Activated CD4-positive, alpha-beta T cell treated with anti-CD3 and anti-CD28 coated beads for 36 hours (primary cell): ENCODE results near the gene DPYD. TPM values are rescaled to one million over a fixed set of nuclear protein-coding genes. Genes with fewer than 3 reads are reported as not detected.

ENCODE experiments used
- ATAC-seq: fragments of 200-7000 bp; cut with Tn5 transposase; one replicate; pipeline ENCODE4 v1.10.0; 2021; ENCODE audit warnings: mild to moderate bottlenecking, moderate library complexity
- CTCF ChIA-PET: fragments of 350-600 bp; sonication (Branson Sonifier 250); formaldehyde crosslinking; loops from one replicate; lab custom pipeline; 2021; ENCODE audit warnings: antibody characterized with exemption; lab: Charles Lee
- POLR2A ChIA-PET: fragments of 350-600 bp; sonication (Branson Sonifier 250); formaldehyde crosslinking; loops from one replicate; lab custom pipeline; 2021; ENCODE audit warnings: antibody characterized with exemption, inconsistent platforms; lab: Charles Lee
- DNase-seq: peaks from one replicate; pipeline ENCODE4 v3.0.0-alpha.2; 2020
- H3K27ac Mint-ChIP-seq: one replicate; pipeline ENCODE4 v1.8.0; 2021; ENCODE audit warnings: mixed read lengths
- H3K27me3 Mint-ChIP-seq: one replicate; pipeline ENCODE4 v1.8.0; 2021; ENCODE audit warnings: mixed read lengths
- H3K36me3 Mint-ChIP-seq: one replicate; pipeline ENCODE4 v1.8.0; 2021; ENCODE audit warnings: low read depth, mixed read lengths
- H3K4me1 Mint-ChIP-seq: one replicate; pipeline ENCODE4 v1.8.0; 2021; ENCODE audit warnings: mixed read lengths
- H3K4me3 Mint-ChIP-seq: one replicate; pipeline ENCODE4 v1.8.0; 2021; ENCODE audit warnings: mild to moderate bottlenecking, moderate library complexity, mixed read lengths
- H3K9me3 Mint-ChIP-seq: one replicate; pipeline ENCODE4 v1.8.0; 2021; ENCODE audit warnings: low read depth, mixed read lengths
- intact Hi-C, 2 experiments: fragments of 100-400 bp; cut with DNase I in 1 of 2; cut with micrococcal nuclease in 1 of 2; formaldehyde crosslinking; loops; one replicate each; pipeline versions ENCODE4 v1.14.2 to v1.15.1; 2022 to 2024; cut with DNase I, micrococcal nuclease
- total RNA-seq, 2 experiments: library from RNA; stranded (reverse); gene quantifications; one replicate each; pipeline ENCODE4 v1.2.3, GENCODE V29; 2021

DPYD gene
- total RNA-seq, 2 experiments from 2014 or later, result 6.8 to 7.1 TPM

DNA sequence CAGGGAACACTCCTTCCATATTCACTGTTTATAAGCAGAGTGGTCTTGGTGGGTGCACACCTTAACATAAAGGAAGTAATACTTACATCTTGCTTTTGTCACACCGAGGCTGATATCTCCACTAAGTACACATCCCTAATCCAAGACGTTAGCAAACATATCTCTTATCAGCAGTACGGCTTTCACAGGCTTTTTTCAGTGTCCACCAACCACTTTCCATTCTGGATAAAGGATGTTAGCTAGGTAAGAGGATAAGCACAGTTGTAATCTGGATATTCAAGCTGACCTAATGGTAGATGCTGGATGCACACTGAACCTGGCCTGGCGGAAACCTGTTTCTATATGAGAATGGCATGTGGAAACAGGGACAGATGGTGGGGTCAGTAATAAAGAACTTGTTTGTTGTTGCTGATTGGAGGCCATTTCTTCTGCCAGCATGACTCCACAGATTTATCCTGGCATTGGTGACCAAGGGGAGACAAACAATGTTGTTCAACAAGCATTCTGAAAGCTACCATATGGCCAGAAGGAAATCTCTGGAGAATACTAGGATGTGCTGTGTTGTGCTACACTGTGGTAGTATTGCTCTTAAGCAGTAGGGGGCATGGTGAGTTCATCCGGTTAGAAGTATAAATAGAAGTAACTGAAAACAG lies 782.8 kb downstream of the DPYD start:
- ATAC-seq, result peak; percentile 83
- Mint-ChIP-seq H3K4me3 (no peak overlapping the region), H3K27me3 (no peaks in the 10 kb centered on the region), H3K27ac (no peak overlapping the region), H3K4me1 (no peaks in the 10 kb centered on the region), H3K36me3 (no peaks in the 10 kb centered on the region), H3K9me3 (no peaks in the 10 kb centered on the region)
- intact Hi-C loops, result loop anchor here (1.0 to 5.0 kb wide), 4 partner anchors 682 to 914 kb away; no protein-coding TSS in a partner anchor
- peak; percentile 18 for DNase-seq
- ChIA-PET CTCF (interaction anchor here (0.8 to 1.9 kb wide), 9 partner anchors 10 to 915 kb away, joined by 3 to 10 read pairs (median 4); no protein-coding TSS in a partner anchor), POLR2A (interaction anchor here (0.6 kb wide), 1 partner anchor 909 kb away, joined by 3 read pairs; no protein-coding TSS in a partner anchor)

DNA sequence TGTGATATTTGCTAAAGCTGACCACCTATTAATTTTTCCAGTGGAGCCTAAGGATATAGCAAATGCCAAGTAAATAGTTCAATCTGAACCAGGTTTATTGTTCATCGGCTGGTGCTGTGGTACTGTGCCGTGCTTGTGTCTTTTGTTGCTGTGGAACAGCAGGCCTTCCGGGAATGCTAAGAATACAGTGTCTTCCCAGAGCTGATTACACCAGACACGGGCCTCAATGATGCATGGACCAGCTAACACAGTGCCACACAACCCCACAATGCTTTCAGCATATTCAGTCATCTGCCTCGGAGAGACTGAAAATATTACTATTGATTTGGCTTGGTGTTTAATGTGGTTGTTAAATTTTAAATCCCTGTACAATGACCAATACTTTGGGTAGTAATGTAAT lies 783.8 kb downstream of the DPYD start:
- intact Hi-C loops, result loop anchor here in 1 of 2 experiments (5.0 kb wide), 2 partner anchors 685 to 915 kb away; no protein-coding TSS in a partner anchor
- no peaks in the 10 kb centered on the region for H3K27me3 Mint-ChIP-seq
- H3K9me3 Mint-ChIP-seq, result no peaks in the 10 kb centered on the region
- no peak overlapping the region for H3K27ac Mint-ChIP-seq
- ChIA-PET CTCF (interaction anchor here (0.5 kb wide), 1 partner anchor 670 kb away, joined by 3 read pairs; no protein-coding TSS in a partner anchor), POLR2A (no interaction called here)
- no peaks in the 10 kb centered on the region for H3K4me1 Mint-ChIP-seq
- ATAC-seq (no peak), DNase-seq (no peak)
- H3K36me3 Mint-ChIP-seq, result no peaks in the 10 kb centered on the region
- H3K4me3 Mint-ChIP-seq, result no peak overlapping the region

DNA sequence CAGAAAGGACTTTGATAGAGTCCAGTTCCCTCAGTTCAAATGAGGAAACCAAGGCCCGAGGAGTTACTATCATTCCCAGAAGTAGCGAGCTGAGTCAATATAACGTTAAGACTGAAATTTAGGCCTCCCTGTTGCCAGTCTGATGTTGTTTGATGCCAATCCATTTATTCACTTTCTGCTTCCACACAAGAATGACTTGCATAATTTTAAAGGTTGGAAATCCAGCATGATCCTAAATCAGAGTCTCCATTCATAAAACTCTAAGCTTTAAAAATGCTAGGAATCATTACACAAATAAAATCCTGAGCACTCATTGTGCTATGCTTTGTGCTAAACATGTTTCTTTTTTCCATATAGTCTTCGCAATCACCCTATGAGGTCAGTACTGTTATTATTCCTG lies 784.9 kb downstream of the DPYD start:
- Mint-ChIP-seq H3K27ac (no peak overlapping the region), H3K36me3 (no peaks in the 10 kb centered on the region), H3K4me1 (no peaks in the 10 kb centered on the region), H3K9me3 (no peaks in the 10 kb centered on the region), H3K4me3 (no peak overlapping the region), H3K27me3 (no peaks in the 10 kb centered on the region)
- intact Hi-C loops, result loop anchor here in 1 of 2 experiments (5.0 kb wide), 2 partner anchors 686 to 916 kb away; no protein-coding TSS in a partner anchor
- ATAC-seq (no peak), DNase-seq (no peak)
- CTCF ChIA-PET, result interaction anchor here (1.1 kb wide), 1 partner anchor 33 kb away, joined by 5 read pairs; no protein-coding TSS in a partner anchor
- POLR2A ChIA-PET, result no interaction called here

GRCh38 chr1:97128426-97128825 lies 792.4 kb downstream of the DPYD start:
- H3K4me3 Mint-ChIP-seq, result no peak overlapping the region
- H3K9me3 Mint-ChIP-seq, result no peaks in the 10 kb centered on the region
- POLR2A ChIA-PET, result no interaction called here
- intact Hi-C loops, result no loop called here
- DNase-seq, result no peak
- no peaks in the 10 kb centered on the region for H3K27me3 Mint-ChIP-seq
- no peaks in the 10 kb centered on the region for H3K4me1 Mint-ChIP-seq
- H3K27ac Mint-ChIP-seq, result no peak overlapping the region
- CTCF ChIA-PET, result no interaction called here
- ATAC-seq, result no peak
- H3K36me3 Mint-ChIP-seq, result no peaks in the 10 kb centered on the region

- intact Hi-C loops, result no loop called here
- Mint-ChIP-seq H3K9me3 (no peaks in the 10 kb centered on the region), H3K36me3 (no peaks in the 10 kb centered on the region), H3K27ac (no peak overlapping the region), H3K4me1 (no peaks in the 10 kb centered on the region), H3K4me3 (no peak overlapping the region), H3K27me3 (no peaks in the 10 kb centered on the region)
- ATAC-seq (no peak), DNase-seq (no peak)
- CTCF ChIA-PET, result no interaction called here
- POLR2A ChIA-PET, result no interaction called here
Observed at GRCh38 chr1:97123717-97124431, 797.0 kb downstream of the DPYD start.

DNA sequence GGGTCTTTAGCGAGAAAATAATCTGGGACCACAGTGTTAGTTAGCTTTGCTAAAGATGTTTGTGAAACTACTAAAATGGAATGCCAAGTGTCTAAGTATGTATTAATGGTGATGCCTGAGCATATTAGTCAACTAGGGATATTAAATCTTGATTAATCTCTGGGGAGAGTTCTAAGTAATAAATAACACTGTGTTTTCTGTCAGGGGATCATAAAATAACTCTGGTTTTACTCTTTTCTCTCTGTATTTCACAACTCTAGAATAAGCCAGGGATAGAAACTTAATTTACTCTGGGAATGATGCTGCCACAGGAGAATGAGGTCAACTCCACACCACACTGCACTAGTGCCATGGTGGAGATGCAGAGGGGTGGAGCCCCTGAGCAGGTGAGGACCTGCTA lies 800.0 kb downstream of the DPYD start:
- H3K36me3 Mint-ChIP-seq, result no peaks in the 10 kb centered on the region
- ATAC-seq (no peak), DNase-seq (no peak)
- no peaks in the 10 kb centered on the region for H3K9me3 Mint-ChIP-seq
- intact Hi-C loops, result no loop called here
- H3K4me3 Mint-ChIP-seq, result no peak overlapping the region
- ChIA-PET POLR2A (no interaction called here), CTCF (no interaction called here)
- H3K27me3 Mint-ChIP-seq, result no peaks in the 10 kb centered on the region
- H3K27ac Mint-ChIP-seq, result no peak overlapping the region
- H3K4me1 Mint-ChIP-seq, result no peaks in the 10 kb centered on the region

GRCh38 chr1:97119260-97120158 lies 801.3 kb downstream of the DPYD start:
- Mint-ChIP-seq H3K4me3 (no peak overlapping the region), H3K27ac (no peak overlapping the region), H3K27me3 (no peaks in the 10 kb centered on the region), H3K36me3 (no peaks in the 10 kb centered on the region), H3K4me1 (no peaks in the 10 kb centered on the region), H3K9me3 (no peaks in the 10 kb centered on the region)
- DNase-seq (no peak), ATAC-seq (no peak)
- POLR2A ChIA-PET, result no interaction called here
- CTCF ChIA-PET, result no interaction called here
- intact Hi-C loops, result no loop called here

GRCh38 chr1:97114842-97115241 lies 806.0 kb downstream of the DPYD start:
- ChIA-PET POLR2A (no interaction called here), CTCF (no interaction called here)
- DNase-seq (no peak), ATAC-seq (no peak)
- Mint-ChIP-seq H3K27ac (no peak overlapping the region), H3K4me1 (no peaks in the 10 kb centered on the region), H3K27me3 (no peaks in the 10 kb centered on the region), H3K4me3 (no peak overlapping the region), H3K9me3 (no peaks in the 10 kb centered on the region), H3K36me3 (no peaks in the 10 kb centered on the region)
- intact Hi-C loops, result no loop called here

GRCh38 chr1:97112442-97112841 lies 808.4 kb downstream of the DPYD start:
- POLR2A ChIA-PET, result no interaction called here
- no peaks in the 10 kb centered on the region for H3K9me3 Mint-ChIP-seq
- DNase-seq, result no peak
- no peaks in the 10 kb centered on the region for H3K36me3 Mint-ChIP-seq
- H3K4me3 Mint-ChIP-seq, result no peak overlapping the region
- no peak overlapping the region for H3K27ac Mint-ChIP-seq
- no peaks in the 10 kb centered on the region for H3K27me3 Mint-ChIP-seq
- ATAC-seq, result no peak
- CTCF ChIA-PET, result no interaction called here
- intact Hi-C loops, result no loop called here
- no peaks in the 10 kb centered on the region for H3K4me1 Mint-ChIP-seq

GRCh38 chr1:97108179-97108578 lies 812.7 kb downstream of the DPYD start:
- Mint-ChIP-seq H3K27me3 (no peaks in the 10 kb centered on the region), H3K4me1 (no peaks in the 10 kb centered on the region), H3K4me3 (no peak overlapping the region), H3K36me3 (peaks cover 8% of the 10 kb centered on the region), H3K27ac (no peak overlapping the region), H3K9me3 (no peaks in the 10 kb centered on the region)
- CTCF ChIA-PET, result no interaction called here
- ATAC-seq (no peak), DNase-seq (no peak)
- POLR2A ChIA-PET, result no interaction called here
- intact Hi-C loops, result no loop called here

GRCh38 chr1:97105531-97105930 lies 815.3 kb downstream of the DPYD start:
- CTCF ChIA-PET, result no interaction called here

More at GRCh38 chr1:97105531-97105930, 815.3 kb downstream of the DPYD start:
- Mint-ChIP-seq H3K27me3 (no peaks in the 10 kb centered on the region), H3K27ac (no peak overlapping the region), H3K4me3 (no peak overlapping the region), H3K4me1 (no peaks in the 10 kb centered on the region), H3K36me3 (peaks cover 8% of the 10 kb centered on the region), H3K9me3 (no peaks in the 10 kb centered on the region)
- POLR2A ChIA-PET, result no interaction called here
- ATAC-seq (no peak), DNase-seq (no peak)
- intact Hi-C loops, result no loop called here
